Left renal pelvis (tissue), 4 donors: ENCODE results near the gene CETP. TPM values are rescaled to one million over a fixed set of nuclear protein-coding genes. Genes with fewer than 3 reads are reported as not detected.

ENCODE experiments used
- DNase-seq, 4 donors: peaks; one replicate each; pipeline ENCODE4 v3.0.0-alpha.2; 2013; ENCODE audit warnings: low read depth in 4 of 4, low spot score in 3 of 4
- polyA plus RNA-seq, 4 donors: library from polyadenylated mRNA; unstranded; fragments of 120-200 nt; gene quantifications; one replicate each; pipeline ENCODE4 v1.2.1, GENCODE V29; 2013; ENCODE audit not compliant: insufficient read length in 4 of 4

The CETP gene, protein sequence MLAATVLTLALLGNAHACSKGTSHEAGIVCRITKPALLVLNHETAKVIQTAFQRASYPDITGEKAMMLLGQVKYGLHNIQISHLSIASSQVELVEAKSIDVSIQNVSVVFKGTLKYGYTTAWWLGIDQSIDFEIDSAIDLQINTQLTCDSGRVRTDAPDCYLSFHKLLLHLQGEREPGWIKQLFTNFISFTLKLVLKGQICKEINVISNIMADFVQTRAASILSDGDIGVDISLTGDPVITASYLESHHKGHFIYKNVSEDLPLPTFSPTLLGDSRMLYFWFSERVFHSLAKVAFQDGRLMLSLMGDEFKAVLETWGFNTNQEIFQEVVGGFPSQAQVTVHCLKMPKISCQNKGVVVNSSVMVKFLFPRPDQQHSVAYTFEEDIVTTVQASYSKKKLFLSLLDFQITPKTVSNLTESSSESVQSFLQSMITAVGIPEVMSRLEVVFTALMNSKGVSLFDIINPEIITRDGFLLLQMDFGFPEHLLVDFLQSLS
- polyA plus RNA-seq, result 10 to 100 TPM in 3 of 4 donors, 1 to 10 TPM in 1; 7.3 to 13.4 (median 11.4) TPM

DNA sequence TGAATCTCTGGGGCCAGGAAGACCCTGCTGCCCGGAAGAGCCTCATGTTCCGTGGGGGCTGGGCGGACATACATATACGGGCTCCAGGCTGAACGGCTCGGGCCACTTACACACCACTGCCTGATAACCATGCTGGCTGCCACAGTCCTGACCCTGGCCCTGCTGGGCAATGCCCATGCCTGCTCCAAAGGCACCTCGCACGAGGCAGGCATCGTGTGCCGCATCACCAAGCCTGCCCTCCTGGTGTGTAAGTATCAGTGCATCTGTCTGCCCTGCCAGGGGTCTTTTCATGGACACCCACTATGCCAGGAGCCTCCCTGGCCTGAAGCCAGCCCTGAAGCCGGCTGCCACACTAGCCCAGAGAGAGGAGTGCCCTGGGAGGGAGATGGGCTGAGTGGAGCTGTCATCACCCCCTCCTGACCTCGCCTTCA, at the start of gene CETP:
Gene CETP, plus strand, starts transcription at position 100 of the 431 bp plus-strand sequence. Its CDS starts 30 bp downstream, at position 130.
- no peak for DNase-seq

- no peak for DNase-seq
Observed at GRCh38 chr16:56912746-56913708, 48.7 kb upstream of the CETP start.

- DNase-seq, result no peak
Observed at GRCh38 chr16:56914896-56915295, 46.9 kb upstream of the CETP start.

DNA sequence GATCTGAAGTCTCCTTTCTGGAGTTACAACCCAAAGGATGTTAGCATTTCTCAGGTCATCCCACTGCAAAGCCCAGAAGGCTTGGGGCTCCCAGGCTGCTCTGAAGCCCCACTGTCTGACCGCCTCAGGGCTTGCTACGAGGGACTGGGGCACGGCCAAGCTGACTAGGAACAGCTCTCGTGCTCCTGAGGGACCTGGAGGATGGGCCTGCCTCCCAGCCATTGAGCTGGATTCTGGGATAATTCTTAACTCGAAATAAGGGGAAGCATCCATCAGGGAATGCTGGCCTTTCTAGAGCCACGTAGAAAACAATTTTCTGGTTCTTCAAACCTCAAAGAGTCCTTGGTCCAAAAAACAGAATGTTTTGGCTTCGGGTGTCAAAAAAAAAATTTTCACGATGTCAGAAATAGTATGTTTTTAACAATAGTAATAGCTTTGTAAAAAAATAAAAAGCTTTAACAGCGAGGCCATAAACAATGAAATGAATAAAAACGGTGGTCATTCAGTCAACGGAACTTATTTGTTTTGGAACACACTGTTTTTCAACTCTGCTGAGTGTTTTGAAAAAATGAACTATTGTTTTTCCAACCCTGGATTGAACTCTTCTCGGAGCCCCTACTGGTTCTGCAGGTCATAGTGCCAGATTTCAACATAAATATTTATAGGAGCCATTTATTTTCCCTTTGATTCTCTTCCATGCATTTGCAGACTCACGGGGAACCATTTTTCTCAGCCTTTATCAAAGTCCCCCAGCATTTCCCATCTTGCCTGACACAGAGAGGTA, 46.2 kb upstream of the CETP start:
- peak in 3 of 4 donors; percentile 61 to 65 (median 63) for DNase-seq

DNA sequence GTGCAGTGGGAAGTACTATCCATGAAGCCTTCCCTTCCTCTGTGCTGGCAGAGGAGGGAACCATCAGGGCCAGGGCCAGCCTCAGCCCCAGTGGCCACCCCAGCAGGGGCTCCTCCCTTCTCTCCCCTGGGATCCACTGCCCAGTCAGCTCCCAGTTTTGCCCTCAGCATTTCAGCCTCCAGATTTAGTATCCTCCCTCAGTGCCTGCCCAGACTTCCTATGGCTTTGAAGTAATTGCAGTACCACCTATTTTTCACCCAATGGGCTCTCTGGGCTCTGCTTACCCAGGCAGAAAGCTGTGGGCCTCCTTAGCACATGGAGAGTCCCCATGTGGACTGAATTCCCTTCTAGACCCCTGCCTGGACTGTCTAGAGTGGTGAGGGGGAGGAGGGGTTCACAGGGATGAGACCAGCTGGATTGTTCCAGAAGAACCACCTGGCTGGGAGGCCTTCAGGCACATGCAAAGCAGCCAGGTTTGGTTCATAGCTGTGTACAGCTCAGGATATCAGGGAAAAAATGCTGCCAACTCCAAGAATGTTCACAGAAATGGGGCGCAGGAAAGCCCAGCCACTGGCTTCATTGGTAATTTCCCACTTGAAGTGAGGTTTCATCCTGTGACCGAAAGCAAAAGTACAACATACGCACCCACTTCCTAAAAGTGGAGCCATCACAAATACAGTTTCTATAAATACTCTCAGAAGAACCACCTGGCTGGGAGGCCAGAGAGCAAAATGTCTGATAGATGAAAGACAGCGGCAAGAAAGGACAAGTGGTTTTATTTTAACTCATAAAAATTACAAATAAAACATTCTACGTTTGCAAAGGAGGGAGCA, 45.0 kb upstream of the CETP start:
- DNase-seq, result no peak

- DNase-seq, result no peak
Observed at GRCh38 chr16:56918467-56919012, 43.2 kb upstream of the CETP start.

DNA sequence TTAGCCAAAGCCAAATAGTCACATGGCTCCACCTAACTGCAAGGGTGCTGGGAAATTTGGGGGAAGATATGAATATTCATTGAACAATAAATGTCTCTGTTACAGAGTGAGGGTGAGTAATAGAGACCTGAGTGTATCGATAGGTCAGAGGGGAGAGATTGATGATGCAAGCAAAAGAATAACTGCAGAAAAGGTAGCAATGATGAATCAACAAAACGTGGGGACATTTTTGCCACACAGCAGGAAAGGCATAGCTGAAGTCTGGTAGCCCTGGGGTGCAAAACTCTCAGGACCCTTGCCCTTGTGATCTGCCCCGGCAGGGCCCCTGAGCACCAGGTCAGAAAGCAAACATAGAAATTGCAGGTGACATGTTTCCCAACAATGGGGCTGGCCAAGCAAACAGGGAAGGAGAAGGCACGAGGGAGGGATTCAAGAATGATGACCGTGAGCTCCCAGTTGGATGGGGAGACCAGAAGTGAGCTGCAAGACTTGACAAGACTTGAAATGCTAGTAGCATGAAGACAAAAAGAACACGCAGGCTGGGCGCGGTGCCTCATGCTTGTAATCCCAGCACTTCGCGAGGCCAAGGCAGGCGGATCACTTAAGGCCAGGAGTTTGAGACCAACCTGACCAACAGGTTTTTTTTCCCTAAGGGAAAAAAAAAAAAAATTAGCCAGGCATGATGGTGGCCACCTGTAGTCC, 42.5 kb upstream of the CETP start:
- DNase-seq, result no peak

DNA sequence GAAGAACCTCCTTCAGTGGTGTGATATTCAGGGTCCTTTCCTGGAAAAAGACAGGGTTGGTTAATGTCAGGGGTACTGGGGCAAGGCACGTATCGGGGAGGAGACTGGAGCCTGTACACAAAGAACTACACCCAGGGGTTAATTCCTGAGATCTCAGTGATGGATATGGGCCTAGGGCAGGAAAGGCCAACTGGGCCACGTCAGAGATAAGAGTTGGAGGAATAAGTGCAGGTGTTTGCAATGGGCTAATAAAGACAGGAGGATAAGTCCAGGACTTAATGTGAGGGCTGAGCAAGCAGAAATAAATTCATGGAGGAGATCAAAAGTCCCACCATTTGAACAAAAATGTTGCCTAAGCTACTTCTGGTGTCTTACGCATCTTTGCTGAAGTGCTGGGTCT, 40.2 kb upstream of the CETP start:
- no peak for DNase-seq

- DNase-seq, result no peak
Observed at GRCh38 chr16:56923481-56924091, 38.2 kb upstream of the CETP start.

GRCh38 chr16:56927471-56927870, 34.3 kb upstream of the CETP start:
- DNase-seq, result no peak

GRCh38 chr16:56929639-56930038, 32.1 kb upstream of the CETP start:
- DNase-seq, result no peak

DNA sequence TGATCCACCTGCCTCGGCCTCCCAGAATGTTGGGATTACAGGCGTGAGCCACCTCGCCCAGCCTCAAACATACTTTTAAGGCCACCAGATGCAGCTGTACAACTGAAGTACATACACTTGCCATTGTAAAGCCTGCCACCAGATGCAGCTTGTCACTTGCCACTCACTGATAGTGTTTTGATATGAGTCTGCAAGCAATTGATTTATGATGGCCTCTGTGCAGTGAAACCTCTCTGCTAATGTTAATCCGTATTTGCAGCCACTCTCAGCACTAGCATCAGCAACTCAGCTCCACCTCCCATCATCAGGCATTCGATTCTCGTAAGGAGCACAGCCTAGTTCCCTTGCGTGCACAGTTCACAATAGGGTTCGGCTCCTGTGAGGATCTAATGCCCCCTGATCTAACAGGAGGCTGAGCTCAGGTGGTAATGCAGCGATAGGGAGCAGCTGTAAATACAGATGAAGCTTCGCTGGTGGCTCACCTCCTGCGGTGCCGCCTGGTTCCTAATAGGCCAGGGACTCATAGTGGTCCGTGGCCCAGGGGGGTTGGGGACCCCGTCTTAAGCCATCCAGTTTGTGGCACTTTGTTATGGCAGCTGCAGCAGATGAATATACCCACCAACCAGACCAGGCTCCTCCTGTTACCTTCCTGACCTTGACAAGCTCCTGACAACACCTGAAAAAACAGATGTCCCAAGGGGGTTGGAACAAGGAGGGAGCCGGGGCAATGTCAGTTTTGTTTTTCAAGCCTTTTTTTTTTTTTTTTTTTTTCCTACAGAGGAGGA, 31.1 kb upstream of the CETP start:
- no peak for DNase-seq

DNA sequence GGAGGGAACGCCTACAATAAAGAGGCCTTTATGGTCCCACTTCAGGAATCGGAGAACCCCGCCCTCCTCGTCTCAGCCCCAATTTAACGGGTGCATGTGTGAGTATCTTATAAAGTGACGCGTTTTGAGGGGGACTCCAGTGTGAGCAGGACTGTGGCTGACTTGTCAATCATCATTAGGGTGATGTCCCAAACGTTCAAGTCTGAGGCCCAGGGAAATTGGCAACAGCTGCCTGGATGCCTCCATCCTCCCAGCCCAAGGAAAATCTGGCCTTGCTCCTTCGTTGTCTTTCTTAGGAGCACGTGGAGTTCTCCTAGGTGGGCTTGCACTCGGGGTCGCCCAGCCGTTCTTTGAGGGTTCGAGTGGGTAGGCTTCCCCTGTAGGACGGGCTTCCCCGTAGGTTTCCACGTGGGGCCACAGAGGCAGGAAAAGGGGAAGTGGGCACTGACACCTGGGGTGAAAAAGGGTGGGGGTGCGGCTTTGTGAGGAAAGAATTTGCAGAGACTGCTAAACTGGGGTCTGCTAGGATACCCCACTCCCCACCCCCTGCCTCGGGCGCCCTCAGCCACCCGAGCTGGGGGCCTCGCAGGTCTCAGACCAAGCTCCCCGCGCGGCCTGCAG, 30.4 kb upstream of the CETP start:
- no peak for DNase-seq

- DNase-seq, result peak; percentile 94 to 96 (median 94)
Observed at GRCh38 chr16:56931892-56932720, 29.6 kb upstream of the CETP start, which contains the start of gene HERPUD1. HERPUD1 (plus strand) TSS chr16:56932142; CDS start chr16:56932245, 103 bp downstream.

DNA sequence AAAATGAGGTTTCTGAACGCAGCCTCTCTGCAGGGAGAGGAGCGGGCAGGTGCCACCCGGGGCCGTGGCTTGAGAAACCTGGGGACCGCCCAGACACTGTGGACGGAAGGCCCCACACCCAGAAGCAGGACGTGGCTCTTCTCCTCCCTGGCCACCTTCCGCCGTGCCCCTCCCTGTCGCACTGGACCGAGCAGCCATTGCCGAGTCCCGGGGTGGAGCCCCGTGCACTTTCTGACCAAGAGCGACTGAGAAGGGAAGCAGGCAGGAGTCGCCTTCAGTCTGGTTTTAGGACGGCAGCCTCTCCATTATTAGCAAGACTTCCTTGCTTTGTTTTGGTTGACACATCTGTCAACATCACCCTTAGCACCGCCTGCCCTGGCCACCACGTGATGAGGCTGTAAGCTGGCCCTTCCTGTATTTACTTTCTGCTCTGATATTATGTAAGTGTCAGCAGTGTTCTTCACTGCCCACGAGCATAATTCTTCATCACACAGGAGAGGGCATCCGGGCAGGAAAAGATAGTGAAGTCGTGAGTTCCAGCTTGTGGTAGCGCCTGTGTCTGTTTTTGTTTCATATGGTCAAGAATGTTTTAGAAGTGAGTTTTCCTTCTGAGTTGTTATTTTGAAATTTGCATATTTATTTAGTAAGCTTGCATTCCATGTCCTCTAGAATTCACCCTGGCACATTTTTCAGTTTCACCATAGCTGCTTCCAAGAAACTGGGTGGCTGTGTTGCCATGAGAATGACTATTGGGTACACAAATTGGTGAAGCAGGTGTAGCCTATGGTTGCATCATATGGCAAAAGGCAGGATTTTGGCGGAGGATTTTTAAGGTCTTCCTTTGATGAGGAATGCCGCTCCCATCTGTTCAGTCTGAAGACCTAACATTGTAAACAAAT, 28.8 kb upstream of the CETP start:
- no peak for DNase-seq
